GM18907 (cell line): ENCODE data around the gene ATXN1.
"Not testable (repeated sequence)": the region's sequence is repeated elsewhere in the genome, so short reads cannot be mapped to it uniquely, and the experiment has no call there.

Source experiments
- ATAC-seq: cut with Tn5 transposase; IDR thresholded peaks from one replicate; pipeline ENCODE4 v1.9.1; 2021; ENCODE audit warnings: mild to moderate bottlenecking, moderate library complexity; ENCODE audit not compliant: unreplicated experiment

The ATXN1 gene

DNA sequence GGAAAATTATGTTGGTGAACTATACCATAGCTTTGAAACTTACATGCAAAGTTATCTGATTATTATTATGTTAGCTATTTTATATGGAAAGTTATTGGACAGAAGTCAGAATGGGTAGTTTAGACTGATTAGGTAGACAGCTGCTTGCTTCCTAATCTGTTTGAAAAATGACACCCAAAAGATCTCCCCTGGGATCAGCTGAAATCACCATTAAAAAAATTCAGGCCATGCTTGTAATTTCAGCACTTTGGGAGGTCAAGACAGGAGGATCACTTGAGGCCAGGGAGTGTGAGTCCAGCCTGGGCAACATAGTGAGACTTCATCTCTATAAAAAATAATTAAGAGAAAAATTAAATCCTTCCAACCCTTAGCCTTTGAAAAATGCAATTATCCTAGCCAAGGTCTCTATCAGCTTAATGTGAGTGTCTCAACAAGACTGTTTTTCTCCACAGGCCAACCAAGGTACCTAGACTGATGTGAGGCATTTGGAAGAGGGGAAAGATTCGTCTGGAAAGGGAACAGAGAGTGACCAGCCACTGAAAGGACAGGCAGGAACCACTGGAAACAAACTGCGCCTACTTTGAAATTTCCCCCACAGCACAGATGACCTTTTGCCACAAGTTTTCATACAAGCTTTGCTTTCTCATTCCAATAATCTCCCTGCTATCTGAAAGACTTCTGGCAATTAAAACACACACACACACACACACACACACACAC, 290.6 kb downstream of the ATXN1 start:
- no peak for ATAC-seq

DNA sequence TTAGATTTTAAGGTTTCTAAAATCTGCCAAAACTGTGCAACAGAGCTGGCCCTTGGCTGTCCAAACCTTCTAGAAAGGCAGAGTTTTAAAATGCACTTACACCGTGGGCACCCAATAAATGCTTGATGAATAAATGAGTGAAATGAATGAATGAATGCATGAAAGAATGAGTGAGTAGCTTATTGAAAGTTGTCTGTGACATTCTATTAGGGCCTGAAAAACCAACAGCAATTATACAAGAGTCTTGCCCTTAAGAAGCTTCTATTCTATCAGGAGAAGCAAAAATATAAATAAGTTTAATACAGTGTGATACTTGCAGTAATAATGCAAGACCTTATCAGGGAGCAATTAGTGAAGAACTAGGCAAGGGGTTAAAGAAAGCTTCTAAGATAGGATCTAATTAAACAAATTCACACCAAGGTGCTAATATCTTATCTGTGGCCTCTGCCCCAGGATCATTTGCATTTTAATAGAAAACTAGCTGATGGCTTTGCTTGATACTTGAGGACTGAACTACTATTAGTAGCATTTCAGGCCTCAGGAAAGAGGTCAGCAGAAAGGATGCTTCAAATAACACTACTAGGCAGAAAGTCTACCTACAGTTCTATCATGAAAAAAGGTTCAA, 292.2 kb downstream of the ATXN1 start:
- ATAC-seq, result no peak

DNA sequence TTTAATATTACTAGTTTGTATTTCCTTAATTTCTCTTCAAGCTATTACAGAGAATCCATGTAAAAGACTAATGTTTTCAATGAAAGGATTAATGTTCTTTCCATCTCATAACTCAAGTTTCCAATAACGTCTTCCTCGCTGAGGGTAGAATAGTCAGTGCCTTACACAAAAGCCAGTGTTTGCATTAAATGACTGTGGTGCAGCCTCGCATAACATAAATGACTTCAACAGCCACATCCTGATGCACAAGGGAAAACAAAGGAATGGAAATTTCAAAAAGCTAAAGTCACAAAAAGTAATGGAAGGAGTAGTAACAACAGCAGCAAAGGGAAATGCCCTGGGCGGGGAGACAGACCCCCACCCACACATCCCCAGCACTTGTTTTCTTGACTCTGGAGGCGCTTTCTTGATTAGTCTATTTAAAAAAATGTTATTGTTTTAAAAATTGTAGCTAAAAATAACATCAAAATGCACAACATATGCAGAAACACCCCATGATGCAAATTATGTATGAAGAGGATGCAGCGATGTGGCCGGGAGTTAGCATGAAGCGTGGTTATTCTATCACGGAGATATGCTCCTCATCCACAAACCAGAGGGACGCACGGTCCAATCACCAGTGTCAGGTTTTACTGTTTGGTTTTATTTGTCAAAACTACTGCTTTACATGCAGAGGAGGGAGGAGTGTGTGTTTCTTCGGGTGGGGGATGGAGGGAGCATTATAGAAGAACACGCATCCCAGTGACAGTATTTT, 294.3 kb downstream of the ATXN1 start:
- ATAC-seq, result no peak

DNA sequence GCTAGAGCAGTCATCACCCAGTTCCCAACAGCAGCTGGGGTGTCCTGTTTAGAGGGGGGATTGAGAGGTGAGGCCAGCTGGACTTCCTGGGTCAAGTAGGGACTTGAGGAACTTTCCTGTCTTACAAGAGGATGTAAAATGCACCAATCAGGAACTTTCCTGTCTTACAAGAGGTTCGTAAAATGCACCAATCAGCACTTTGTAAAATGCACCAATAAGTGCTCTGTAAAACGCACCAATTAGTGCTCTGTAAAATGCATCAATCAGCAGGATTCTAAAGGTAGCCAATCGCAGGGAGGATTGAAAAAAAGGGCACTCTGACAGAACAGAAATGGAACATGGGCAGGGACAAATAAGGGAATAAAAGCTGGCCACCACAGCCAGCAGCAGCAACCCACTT, 297.2 kb downstream of the ATXN1 start:
- ATAC-seq, result no peak

DNA sequence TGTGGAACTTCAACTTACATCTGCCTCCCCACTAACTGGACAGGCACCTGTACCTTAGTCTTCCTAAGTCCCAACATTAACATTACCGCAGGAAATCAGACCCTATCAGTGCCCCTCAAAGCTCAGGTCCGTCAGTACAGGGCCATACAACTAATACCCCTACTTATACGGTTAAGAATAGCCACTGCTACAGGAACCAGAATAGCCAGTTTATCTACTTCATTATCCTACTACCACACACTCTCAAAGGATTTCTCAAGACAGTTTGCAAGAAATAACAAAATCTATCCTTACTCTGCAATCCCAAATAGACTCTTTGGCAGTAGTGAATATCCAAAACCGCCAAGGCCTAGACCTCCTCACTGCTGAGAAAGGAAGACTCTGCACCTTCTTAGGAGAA, 298.0 kb downstream of the ATXN1 start:
- not testable (repeated sequence) for ATAC-seq

DNA sequence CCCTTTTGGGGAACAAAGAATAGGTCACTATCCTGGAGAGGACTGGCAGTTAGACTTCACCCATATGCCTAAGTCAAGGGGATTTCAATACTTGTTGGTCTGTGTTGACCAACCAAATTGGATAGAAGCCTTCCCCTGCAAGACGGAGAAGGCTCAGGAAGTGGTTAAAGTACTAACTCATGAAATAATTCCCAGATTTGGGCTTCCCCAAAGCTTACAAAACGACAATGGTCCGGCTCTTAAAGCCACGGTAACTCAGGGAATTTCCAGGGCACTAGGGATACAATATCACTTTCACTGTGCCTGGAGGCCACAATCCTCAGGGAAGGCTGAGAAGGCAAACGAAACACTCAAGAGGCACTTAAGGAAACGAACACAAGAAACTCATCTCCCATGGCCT, 299.8 kb downstream of the ATXN1 start:
- ATAC-seq, result no peak

DNA sequence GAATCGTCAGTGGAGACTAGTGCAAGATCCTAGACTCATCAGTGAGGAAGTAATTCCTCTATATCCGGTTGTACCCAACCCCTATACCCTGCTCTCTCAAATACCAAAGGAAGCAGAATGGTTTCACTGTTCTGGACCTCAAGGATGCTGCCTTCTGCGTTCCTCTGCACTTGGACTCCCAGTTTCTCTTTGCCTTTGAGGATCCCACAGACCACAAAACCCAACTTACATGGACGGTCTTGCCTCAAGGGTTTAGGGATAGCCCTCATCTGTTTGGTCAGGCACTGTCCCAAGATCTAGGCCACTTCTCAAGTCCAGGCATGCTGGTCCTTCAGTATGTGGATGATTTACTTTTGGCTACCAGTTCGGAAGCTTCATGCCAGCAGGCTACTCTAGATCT, 301.8 kb downstream of the ATXN1 start:
- ATAC-seq, result not testable (repeated sequence)

DNA sequence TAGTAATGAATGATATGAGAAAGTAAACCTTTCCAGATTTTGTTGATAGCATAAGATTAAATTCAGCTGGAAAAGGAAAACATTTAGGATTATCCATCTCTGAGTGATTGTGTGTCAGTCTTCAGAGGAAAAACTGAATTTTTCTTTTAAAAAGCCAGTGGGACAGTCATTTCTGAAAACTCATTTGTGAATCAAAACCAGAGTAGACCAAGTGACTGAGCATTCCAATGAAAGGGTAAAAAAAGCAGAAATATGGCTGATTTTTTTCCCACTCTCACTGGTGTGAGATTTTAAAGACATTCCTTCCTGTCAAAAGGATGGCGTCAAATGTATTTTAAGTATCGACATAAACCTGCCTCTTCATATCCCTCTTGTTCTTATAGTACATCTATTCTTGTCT, 308.9 kb downstream of the ATXN1 start:
- ATAC-seq, result no peak

DNA sequence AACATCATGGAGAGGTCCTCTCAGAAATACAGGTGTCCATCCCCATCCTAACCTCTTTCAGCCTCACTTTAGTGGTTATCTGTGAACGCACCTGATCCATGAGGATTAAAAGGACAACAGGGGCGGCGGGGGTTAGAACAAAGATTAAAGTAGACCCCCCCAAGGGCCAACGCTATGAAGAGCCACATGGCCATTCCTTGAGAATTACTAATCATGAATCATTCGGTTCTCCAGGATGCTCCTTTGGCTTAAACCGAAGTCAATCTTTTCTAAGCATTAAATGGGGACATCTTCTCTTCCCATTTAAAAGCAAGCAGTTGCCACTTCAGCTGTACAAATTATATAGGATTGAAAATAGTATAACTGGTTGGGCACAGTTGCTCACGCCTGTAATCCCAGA, 310.4 kb downstream of the ATXN1 start:
- no peak for ATAC-seq

DNA sequence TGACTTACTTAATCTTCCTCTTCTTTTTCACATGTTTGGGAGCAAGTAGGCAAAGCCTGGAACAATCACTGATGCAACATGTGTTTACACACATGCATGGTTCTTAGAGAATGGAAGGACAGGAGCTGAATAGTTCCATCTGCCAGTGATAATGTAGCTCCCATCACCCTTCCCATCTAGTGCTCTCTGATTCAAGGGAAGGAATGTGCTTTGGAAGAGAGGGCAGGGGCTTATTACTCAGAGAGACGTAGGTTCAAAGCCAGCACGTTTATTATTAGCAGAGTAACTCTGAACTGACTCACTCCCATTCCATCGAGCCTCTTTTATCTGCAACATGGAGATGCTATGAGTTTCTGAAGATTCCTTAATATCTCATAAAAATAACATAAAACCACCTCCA, 311.0 kb downstream of the ATXN1 start:
- ATAC-seq, result no peak

DNA sequence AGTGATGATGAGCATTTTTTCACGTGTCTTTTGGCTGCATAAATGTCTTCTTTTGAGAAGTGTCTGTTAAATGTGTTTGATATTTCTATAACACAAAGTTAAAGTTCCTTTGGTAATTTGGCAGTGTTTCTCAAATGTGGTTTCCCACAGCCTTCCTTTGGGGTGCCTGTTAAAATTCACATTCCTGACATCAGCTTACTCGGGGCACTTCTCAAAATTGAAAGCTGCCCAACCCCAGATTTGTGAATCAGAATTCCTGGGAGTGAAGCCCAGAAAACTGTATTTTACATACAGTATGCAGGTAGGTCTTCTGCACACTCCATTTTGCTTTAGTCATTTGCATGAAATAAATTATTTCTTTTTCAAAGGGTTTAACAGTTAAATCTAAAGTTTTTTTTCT, 315.0 kb downstream of the ATXN1 start:
- no peak for ATAC-seq

DNA sequence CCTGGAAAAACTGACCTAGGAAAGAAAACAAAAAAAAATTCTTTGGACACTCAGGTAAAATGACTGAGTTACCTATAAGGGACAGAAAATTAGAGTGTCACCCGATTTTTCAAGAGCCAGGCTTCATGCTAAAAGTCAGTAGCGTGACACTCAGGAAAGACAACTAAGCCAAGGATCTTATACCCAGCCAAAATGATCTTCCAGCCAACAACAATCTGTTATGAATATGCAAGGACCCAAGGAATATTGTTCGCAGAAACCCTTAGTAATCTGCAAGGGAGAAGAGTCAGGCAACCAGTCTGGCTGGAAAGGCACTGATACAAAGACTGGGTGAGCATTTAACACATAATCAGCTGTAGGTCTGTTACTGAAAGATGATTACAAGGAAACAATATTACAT, 319.2 kb downstream of the ATXN1 start:
- ATAC-seq, result no peak

DNA sequence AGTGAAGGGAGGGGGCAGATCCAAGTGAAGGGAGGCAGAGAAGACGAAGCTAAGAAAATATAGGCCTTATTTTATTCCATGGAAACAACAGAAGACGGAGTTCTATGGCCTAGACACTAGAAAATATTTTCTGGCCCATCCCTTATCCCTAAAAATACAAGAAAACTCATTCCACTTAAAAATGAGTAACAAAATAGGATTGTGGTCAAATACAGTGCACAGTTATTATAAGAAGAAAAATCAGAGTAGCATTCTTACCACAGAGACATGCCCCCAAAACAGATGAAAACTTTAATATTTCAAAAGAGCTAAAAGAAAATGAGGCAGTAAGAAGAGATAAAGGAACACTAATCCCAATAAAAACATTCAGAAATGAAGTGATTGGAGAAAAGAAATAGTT, 320.0 kb downstream of the ATXN1 start:
- no peak for ATAC-seq

DNA sequence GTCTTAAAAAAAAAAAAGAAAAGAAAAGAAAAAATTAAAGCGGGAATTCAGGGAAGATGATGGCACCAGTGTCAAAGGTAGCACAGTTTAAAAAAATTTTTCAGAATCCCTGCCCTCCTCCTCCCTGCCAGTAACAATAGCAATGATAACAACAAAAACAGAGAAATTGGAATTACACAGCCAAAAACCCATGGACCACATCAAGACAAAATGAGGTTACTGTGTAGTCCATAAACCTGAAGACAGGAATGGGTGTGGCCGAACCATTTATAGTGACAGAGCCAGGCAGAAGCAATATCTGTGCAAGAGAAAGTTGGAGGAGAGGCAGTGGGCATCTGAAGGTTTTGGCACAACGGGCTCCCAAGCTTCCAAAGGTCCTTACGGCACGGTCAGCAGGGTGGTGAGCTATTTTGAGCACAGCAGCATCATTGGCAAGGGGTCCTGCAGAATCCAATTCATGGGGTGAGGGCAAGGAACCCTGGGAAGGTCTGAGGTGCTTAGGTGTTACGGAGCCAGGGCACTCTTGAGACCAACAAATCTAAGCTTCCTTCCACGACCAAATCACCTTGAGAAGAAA, 320.5 kb downstream of the ATXN1 start:
- ATAC-seq, result no peak

DNA sequence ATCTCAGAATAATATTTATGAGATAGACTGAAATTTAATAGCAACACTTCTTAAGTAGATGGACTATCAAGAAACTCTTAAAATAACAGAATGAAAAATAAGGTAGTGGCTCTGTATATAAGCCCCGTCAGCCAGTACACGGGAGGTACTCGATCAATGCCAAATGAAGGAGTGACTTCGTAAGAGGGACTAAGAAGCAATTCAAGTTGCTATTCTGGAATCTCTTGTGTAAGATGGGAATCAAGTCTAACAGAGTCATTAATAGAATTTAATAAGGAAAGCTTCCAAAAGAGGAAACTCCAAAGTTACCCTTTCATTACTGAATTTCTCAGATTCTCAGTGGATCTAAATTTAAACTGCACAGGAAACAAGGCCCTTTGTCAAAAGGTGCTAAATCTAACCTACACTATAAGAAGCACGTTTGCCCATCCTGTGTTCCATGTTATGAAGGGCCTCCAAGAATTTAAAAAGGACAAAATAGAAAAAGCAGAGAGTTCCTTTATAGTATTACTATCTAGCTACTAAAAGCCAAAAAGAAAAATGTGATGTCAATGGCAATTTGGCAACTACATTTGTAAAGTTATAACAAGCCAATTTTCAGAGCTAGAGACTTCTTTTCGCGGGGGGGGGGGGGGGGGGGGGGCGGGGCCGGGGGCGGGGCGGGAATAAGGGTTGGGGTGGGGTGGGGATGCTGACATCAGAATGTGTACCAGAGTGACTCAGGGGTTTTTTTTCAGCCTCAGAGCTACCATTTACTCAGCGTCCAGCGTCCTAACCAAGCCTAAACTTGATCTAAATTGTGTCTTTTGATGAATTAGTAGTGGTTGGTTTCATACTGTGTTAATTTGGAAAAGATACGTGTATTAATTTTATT, 322.3 kb downstream of the ATXN1 start:
- ATAC-seq, result no peak

DNA sequence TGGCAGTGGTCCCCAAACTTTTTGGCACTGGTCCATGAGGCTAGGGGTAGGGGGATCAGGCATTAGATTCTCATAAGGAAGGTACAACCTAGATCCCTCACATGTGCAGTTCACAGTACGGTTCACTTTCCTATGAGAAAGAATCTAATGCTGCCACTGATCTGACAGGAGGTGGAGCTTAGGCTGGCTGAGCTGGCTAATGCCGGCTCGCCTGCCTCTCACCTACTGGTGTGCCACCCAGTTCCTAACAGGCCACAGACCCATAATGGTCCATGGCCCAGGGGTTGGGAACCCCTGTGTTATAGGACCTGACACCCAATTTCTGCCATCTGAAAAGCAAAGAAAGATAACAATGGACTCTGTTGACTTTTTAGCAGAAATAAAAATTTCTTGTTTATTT, 323.3 kb downstream of the ATXN1 start:
- ATAC-seq, result no peak

DNA sequence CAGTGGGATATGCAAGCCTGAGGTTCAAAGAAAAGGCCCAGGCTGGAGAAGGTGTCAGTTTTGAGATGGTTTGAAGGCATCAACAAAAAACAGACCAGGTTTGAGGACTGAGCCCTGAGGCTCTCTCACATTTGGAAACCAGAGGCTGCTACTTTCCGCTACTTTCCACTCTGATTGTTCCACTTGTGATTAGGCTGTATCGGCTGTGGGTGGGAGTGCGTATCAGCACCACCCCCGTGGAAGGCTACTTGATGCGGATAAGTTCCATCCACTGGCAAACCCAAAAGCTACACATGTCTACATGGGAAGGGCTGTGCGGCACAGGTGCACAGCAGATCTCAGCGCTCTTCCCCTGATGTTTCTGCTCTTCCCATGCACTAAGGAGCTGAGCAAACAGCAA, 324.2 kb downstream of the ATXN1 start:
- ATAC-seq, result no peak

DNA sequence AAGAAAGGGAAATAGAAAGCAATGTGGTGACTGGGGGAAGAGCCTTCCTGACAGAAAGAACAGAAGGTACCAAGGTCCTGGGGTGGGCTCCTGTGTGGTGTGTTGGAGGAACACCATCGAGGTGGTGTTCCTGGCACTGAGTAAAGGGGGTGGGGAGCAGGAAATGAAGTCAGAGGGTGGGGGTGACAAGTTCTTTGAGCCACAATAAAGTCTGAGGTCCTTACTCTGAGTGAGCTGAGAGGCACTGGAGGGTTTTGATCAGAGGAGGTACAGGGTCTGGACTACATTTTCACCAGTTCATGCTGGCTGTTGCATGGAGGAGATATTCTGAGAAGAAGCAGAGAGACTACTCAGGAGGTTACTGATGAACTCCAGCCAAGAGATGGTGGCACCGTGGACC, 324.7 kb downstream of the ATXN1 start:
- ATAC-seq, result no peak

DNA sequence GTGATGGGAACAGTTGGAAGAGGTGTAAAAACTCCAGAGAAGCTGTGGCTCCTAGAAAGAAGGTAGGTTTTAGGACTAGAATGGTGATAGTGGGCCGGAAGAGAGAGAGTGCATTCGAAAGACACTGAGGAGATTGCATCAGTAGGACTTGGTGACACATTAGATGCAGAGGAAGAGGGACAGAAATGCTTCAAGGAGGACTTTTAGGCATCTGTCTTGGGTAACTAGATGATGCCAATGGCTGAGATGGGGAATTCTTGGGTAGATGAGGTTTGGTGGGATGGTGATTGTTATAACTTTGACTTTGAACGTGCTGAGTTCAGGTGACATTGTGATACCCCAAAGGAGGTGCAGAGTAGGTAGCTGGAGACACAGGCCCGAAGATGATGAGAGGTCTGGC, 326.4 kb downstream of the ATXN1 start:
- no peak for ATAC-seq

DNA sequence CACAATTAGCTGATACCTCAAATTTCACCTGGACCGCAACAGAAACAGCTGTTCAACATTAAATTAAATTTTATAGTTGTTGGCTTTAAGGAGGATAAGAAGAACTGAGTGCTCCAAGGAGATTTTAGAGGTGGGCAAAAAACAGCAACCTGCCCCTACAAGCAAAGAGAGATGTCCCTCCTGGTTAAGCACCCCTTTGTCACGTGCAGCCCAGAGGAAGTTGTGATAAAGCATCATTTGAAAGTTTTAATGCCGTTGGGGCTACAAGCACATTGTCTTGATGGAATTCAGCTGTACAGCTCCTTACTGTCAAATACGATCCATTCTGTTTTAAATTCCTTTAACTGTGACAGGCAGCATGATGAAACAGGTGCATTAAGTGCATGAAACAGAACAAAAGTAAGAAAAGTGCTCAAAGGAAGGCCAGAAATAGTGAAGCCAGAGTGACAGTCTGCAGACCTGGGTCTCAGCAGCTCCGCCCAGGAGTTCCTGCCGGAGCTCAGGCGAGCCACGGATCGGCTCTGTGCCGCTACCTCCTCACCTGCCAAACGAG, 327.8 kb downstream of the ATXN1 start:
- no peak for ATAC-seq
